Measurements from ENCODE around the gene LDLRAD4. TPM values are rescaled to one million over a fixed set of nuclear protein-coding genes. Genes with fewer than 3 reads are reported as not detected.

LDLRAD4 gene
- total and polyA plus RNA-seq, 2 donors (not counting 1 experiment from before 2014, with no cell fraction given): 13.9 to 35.7 TPM

- no peak for ATAC-seq (ENCODE audit: low read depth)
- no peaks in the 10 kb centered on the region for H3K9me3 Mint-ChIP-seq (ENCODE audit: insufficient read depth)
- intact Hi-C loops (cut with micrococcal nuclease): no loop called here
Measured at GRCh38 chr18:13555192-13555591, 336.6 kb downstream of the LDLRAD4 start.

More at GRCh38 chr18:13555192-13555591, 336.6 kb downstream of the LDLRAD4 start:
- Histone ChIP-seq H3K27me3 (replicated peaks in 1 of 4; ENCODE audit: control extremely low read depth in 1 of 4, control insufficient read depth in 3 of 4, insufficient read depth in 4 of 4, low read length in 3 of 4) (no peaks in the 10 kb centered on the region), H3K9ac (ENCODE audit: low read length) (no peak overlapping the region), H3K9me3 (ENCODE audit: control extremely low read depth in 1 of 3, control insufficient read depth in 2 of 3, insufficient read depth in 1 of 3, low read length in 2 of 3) (no peaks in the 10 kb centered on the region), H3K27ac (ENCODE audit: low read length in 2 of 2) (no peak overlapping the region), H3K36me3 (replicated peaks in 1 of 2; ENCODE audit: control extremely low read depth in 1 of 2, control insufficient read depth in 1 of 2, extremely low read depth in 1 of 2, insufficient read depth in 2 of 2, low read length in 1 of 2) (no peaks in the 10 kb centered on the region), H3K79me2 (ENCODE audit: control insufficient read depth, insufficient read depth, low read length) (peaks cover 37% of the 10 kb centered on the region), H3K4me2 (replicated peaks; ENCODE audit: low read depth, low read length, poor library complexity, severe bottlenecking) (no peak overlapping the region), H3K4me3 (ENCODE audit: control extremely low read depth in 1 of 5, extremely low read depth in 1 of 5, insufficient read depth in 1 of 5, low read depth in 2 of 5, low read length in 4 of 5) (no peak overlapping the region), H2AFZ (ENCODE audit: insufficient read depth, low read depth, low read length, poor library complexity, severe bottlenecking) (no peak overlapping the region), H4K20me1 (ENCODE audit: control insufficient read depth, insufficient read depth, low read length, poor library complexity, severe bottlenecking) (no peaks in the 10 kb centered on the region), H3K4me1 (ENCODE audit: control insufficient read depth in 2 of 2, insufficient read depth in 2 of 2, low read length in 2 of 2) (peaks cover 7 to 8% of the 10 kb centered on the region in 2 donors)
- TF ChIP-seq CTCF (IDR thresholded peaks at IDR 0.05) (no peak), EZH2 (IDR thresholded peaks at IDR 0.05; ENCODE audit: borderline replicate concordance, insufficient read depth, low read depth, low read length, poor library complexity, severe bottlenecking) (no peak)
- Mint-ChIP-seq H3K27me3 (peaks cover 5% of the 10 kb centered on the region), H3K4me3 (no peak overlapping the region), H3K27ac (no peak overlapping the region), H3K4me1 (peaks cover 12% of the 10 kb centered on the region)
- WGBS (ENCODE audit: insufficient coverage): no CpG with 5 or more reads among the region's 2 CpGs
- POLR2A ChIA-PET: interaction anchor here (0.6 kb wide), 1 partner anchor 21 kb away, joined by 4 read pairs; no protein-coding TSS in a partner anchor
- CTCF ChIA-PET: interaction anchor here (0.9 to 9.5 kb wide), 3 partner anchors 17 to 72 kb away, joined by 3 to 344 read pairs (median 54); no protein-coding TSS in a partner anchor
- no peak for DNase-seq
